Glutamatergic neuron (in vitro differentiated cells): ENCODE results near the gene C1RL. TPM values are rescaled to one million over a fixed set of nuclear protein-coding genes. Genes with fewer than 3 reads are reported as not detected.

Experiments
- DNase-seq: peaks from one replicate; pipeline ENCODE4 v3.0.0; 2022
- H3K27ac Mint-ChIP-seq: one replicate; pipeline ENCODE4 v1.8.0; 2020; ENCODE audit warnings: mild to moderate bottlenecking, mixed read lengths, inconsistent platforms; ENCODE audit not compliant: unreplicated experiment
- H3K27me3 Mint-ChIP-seq: one replicate; pipeline ENCODE4 v1.8.0; 2020; ENCODE audit warnings: mild to moderate bottlenecking, moderate library complexity, mixed read lengths, inconsistent platforms; ENCODE audit not compliant: unreplicated experiment
- H3K36me3 Mint-ChIP-seq: one replicate; pipeline ENCODE4 v1.8.0; 2020; ENCODE audit warnings: mild to moderate bottlenecking, mixed read lengths, inconsistent platforms; ENCODE audit not compliant: unreplicated experiment
- H3K4me1 Mint-ChIP-seq: one replicate; pipeline ENCODE4 v1.8.0; 2020; ENCODE audit warnings: mild to moderate bottlenecking, low read depth, mixed read lengths, inconsistent platforms; ENCODE audit not compliant: unreplicated experiment
- H3K4me3 Mint-ChIP-seq: one replicate; pipeline ENCODE4 v1.8.0; 2020; ENCODE audit warnings: mild to moderate bottlenecking, mixed read lengths, inconsistent platforms; ENCODE audit not compliant: unreplicated experiment
- H3K9me3 Mint-ChIP-seq: one replicate; pipeline ENCODE4 v1.8.0; 2020; ENCODE audit warnings: mild to moderate bottlenecking, moderate library complexity, mixed read lengths, inconsistent platforms; ENCODE audit not compliant: unreplicated experiment
- total RNA-seq: library from RNA; stranded (reverse); fragmentation: NEBNext Ultra II Directional; extraction: Animal tissue kit (Norgen Biotek cat#: 25700); gene quantifications from one replicate; pipeline ENCODE4 v1.2.1, GENCODE V29; 2021; ENCODE audit not compliant: unreplicated experiment
- TF ChIP-seq, protein P1 (sequence below): fragments of 200-600 bp; sonication (generic); IDR thresholded peaks from one replicate; pipeline ENCODE4 v1.5.0; 2021; ENCODE audit not compliant: partially characterized antibody, unreplicated experiment

The C1RL gene
- total RNA-seq, 1 donor from 2014 or later, result 12.8 TPM

DNA sequence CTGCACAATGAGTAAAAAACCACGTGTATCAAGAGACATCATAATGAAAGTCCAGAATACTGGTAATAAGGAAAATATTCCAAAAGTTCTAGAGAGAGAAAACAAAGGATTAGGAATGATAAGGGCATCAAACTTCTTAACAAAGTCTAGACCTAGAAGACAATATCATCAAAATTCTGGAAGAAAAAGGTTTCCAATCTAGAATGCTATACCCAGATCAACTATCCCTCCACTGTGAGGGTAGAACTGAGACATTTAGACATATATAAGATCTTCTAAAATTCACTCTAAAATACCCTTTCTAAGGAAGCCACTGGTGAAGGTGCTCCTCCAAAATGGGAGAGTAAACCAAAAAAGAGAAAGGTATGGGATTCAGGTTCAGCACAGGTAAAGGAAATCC is 2.9 kb downstream of the C1RL start:
- no peak overlapping the region for H3K4me3 Mint-ChIP-seq
- peaks cover 11% of the 10 kb centered on the region for H3K9me3 Mint-ChIP-seq
- H3K27me3 Mint-ChIP-seq, result peaks cover 2% of the 10 kb centered on the region
- TF ChIP-seq, protein P1, sequence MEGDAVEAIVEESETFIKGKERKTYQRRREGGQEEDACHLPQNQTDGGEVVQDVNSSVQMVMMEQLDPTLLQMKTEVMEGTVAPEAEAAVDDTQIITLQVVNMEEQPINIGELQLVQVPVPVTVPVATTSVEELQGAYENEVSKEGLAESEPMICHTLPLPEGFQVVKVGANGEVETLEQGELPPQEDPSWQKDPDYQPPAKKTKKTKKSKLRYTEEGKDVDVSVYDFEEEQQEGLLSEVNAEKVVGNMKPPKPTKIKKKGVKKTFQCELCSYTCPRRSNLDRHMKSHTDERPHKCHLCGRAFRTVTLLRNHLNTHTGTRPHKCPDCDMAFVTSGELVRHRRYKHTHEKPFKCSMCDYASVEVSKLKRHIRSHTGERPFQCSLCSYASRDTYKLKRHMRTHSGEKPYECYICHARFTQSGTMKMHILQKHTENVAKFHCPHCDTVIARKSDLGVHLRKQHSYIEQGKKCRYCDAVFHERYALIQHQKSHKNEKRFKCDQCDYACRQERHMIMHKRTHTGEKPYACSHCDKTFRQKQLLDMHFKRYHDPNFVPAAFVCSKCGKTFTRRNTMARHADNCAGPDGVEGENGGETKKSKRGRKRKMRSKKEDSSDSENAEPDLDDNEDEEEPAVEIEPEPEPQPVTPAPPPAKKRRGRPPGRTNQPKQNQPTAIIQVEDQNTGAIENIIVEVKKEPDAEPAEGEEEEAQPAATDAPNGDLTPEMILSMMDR, result no peak
- peaks cover 6% of the 10 kb centered on the region for H3K36me3 Mint-ChIP-seq
- H3K27ac Mint-ChIP-seq, result no peak overlapping the region
- no peak for DNase-seq
- H3K4me1 Mint-ChIP-seq, result no peaks in the 10 kb centered on the region

DNA sequence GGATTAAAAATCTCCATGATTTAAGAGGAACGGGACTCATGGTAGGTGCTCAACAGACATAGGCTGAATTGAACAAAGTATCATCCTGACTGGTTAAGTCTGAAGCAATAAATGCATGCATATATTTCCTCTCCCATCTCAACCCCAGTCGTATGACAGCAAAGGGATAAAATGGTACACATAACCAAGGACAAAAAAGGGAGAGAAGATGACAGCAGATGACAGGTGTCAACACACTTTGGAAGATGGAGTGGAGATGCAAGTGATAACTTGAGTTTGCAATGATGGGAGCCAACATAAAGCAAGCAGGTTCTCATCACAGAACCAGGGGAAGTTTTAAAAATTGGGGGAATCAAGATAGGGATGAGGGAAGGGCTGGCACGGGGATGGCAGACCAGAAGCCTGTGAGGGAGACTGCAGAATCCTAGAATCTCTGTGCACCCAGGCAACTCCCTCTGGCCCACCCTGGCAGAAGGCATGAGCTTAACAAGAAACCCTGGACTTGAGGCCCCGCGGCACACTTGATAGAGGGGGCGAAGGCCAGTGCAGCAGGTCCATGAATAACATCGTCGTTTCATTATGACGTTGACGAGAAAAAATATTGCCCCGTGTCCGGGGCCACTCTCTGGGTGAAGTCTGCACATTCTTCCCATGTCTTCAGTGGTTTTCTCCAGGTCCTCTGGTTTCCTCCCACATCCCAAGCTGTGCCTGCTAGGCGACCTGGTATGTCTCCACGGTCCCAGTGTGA is 5.0 kb downstream of the C1RL start:
- Mint-ChIP-seq H3K4me3 (no peak overlapping the region), H3K36me3 (peaks cover 6% of the 10 kb centered on the region), H3K9me3 (peaks cover 5% of the 10 kb centered on the region), H3K27ac (no peak overlapping the region), H3K27me3 (no peaks in the 10 kb centered on the region), H3K4me1 (no peaks in the 10 kb centered on the region)
- TF ChIP-seq, protein P1, result no peak
- no peak for DNase-seq

DNA sequence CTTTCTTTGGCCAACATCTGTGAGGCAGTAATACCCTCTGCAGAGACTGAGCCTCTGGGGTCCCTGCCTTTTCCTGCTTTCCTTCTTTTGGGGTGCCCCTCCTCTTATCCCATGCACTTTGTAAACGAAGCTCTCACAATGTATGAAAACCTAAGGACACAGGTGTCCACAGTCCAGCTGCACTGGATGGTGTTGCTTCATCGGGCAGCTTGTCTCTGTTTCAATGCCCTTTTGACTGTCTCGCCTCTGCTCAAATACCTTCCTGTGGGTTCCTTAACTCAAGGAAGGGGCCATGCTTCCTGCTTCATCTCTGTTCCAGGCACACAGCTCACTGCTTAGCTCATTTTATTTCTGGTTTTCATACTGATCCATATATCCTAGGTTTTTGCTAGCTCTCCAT is 6.4 kb downstream of the C1RL start:
- Mint-ChIP-seq H3K27ac (no peak overlapping the region), H3K4me3 (no peak overlapping the region), H3K36me3 (peaks cover 6% of the 10 kb centered on the region), H3K9me3 (peaks cover 4% of the 10 kb centered on the region), H3K27me3 (no peaks in the 10 kb centered on the region), H3K4me1 (no peaks in the 10 kb centered on the region)
- TF ChIP-seq, protein P1, result no peak
- DNase-seq, result no peak

DNA sequence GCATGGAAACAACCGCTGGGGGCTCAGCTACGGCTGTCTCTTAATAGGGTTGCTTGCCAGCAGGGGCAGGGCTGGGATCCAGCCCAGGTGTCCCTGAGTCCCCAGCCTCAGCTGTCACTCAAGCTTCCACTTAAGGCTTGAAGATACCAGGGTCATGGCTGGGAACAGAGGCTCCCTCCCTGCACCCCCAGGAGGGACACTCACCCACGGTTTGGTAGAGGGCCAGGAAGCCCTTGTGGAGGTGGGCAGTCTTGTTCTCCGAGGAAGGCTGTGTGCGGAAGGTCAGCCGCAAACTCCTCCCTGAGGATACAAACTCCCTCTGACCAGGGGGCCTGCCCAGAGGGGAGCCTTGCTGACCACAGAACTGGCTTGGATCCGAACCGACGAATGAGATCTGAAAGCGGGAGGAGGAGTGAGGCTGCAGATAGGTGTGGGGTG is 7.3 kb downstream of the C1RL start:
- Mint-ChIP-seq H3K4me3 (no peak overlapping the region), H3K27ac (no peak overlapping the region), H3K36me3 (peaks cover 6% of the 10 kb centered on the region), H3K4me1 (no peaks in the 10 kb centered on the region), H3K27me3 (no peaks in the 10 kb centered on the region), H3K9me3 (peaks cover 4% of the 10 kb centered on the region)
- TF ChIP-seq, protein P1, result no peak
- no peak for DNase-seq

DNA sequence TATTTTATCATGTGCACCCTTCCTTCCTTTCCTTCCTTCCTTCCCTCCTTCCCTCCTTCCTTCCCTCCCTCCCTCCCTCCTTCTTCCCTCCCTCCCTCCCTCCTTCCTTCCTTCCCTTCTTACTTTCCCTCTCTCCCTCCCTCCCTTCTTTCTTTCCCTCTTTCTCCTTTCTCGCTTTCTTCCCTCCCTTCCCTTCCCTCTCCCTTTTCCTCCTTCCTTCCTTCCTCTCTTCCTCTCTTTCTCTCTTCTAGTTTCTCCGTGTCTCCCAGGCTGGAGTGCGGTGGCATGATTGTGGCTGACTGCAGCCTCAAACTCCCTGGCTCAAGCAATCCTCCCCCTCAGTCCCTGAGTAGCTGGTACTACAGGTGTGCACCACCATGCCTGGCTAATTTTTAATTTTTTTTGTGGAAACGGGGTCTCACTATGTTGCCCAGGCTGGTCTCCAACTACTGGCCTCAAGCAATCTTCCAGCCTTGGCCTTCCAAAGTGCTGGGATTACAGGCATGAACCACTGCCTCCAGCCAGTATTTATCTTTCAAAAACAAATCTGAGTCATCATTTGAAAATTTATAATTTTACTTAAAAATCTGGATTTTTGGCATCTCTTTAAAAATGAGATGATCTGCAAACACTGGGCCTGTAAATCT is 7.8 kb downstream of the C1RL start:
- Mint-ChIP-seq H3K4me3 (no peak overlapping the region), H3K9me3 (peaks cover 2% of the 10 kb centered on the region), H3K27me3 (no peaks in the 10 kb centered on the region), H3K4me1 (no peaks in the 10 kb centered on the region), H3K27ac (no peak overlapping the region), H3K36me3 (peaks cover 6% of the 10 kb centered on the region)
- TF ChIP-seq, protein P1, result no peak
- no peak for DNase-seq
